HG03558 (cell line): Measurements from ENCODE around the gene CLEC19A.

ENCODE experiments used
- ATAC-seq: cut with Tn5 transposase; IDR thresholded peaks from one replicate; pipeline ENCODE4 v1.9.1; 2021; ENCODE audit warnings: moderate number of reproducible peaks; ENCODE audit not compliant: unreplicated experiment; ENCODE audit errors: extremely low read depth

The CLEC19A gene

DNA sequence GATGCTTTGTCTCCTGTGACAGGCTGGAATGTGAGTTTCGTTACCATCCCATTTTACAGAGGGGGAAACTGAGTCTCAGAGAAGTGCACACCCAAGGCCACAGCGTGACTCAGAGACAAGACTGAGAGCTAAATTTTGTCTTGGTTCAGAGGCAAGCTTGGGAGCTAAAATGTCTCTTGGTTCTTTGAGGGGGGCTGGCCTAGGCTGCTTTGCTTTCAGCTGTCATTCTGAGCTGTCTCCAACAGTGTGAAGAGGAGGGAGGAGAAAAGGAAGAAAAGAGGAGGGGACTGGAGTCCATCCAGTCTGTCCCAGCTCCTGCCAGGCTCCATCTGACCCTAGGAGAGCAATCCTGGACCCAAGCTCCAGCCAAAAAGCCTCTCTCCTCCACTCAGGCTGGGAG is at the start of gene CLEC19A:
CLEC19A (plus strand) TSS at position 301 of the 400 bp plus-strand sequence. CDS start 121 bp downstream, outside the sequence.
- no peak for ATAC-seq

DNA sequence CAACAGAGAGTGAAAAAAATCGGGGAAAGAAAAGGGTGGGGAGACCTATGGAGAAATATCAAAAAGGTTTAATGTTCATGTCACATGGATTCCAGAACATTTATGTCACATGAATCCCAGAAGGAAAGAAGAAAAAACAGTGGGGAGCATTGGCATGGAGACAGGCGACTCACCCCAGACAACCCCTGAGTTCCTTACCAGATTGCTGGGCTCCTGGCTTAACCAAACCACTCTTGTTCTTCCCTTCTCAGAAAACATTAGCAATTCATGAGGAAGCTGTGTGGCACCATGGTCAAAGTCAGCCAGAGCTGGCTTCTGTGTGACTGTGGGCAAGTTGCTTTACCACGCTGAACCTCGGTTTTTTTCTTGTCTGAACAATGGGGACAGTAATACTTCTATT is 49.6 kb upstream of the CLEC19A start:
- ATAC-seq = no peak

DNA sequence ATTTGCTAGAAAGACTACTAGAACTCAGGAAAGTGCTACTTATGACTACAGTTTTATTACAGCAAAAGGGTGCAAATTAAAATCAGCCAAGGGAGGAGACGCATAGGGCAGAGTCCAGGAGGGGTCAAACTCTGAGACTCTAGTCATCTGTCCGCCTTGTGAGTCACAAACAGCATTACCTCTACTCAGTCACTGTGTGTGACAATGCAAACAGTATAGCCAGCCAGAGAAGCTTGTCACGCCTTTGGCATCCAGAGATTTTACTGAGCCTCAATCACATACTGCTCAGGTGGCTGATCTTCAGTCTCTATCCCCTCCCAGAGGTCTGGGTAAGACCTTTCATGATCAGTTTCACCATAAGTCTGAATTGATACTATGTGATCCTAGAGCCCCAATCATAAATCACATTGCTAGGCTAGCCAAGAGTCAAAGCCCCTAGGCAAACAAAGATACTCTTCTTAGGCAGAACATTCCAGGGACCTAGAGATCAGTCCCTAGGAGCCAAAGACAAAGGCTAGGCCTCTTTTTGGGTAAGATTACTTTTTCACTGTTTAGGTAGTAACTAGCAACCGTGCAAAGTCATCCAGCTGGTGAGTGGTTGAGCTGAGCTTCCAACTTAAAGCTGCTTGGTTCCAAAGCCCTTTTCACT is 48.8 kb upstream of the CLEC19A start:
- no peak for ATAC-seq

DNA sequence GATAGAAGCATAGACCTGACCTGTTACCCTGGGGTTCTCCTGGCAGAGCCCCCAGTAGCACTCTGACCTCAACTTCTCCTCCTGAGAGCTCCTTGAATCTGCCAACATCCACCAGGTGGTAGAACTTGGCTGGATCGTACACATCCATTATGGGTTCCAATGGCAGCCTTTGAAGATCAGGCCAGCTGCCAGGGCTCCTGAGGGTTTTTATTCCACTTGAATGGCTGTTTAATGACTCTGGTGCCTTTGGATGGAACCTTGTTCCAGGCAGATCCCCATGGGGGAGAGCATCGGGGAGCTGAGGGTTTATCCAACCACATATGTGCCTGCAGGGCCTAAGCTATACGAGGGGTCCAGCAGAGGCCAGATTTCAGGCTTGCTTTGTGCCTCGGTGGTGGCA is 47.1 kb upstream of the CLEC19A start:
- ATAC-seq = no peak

DNA sequence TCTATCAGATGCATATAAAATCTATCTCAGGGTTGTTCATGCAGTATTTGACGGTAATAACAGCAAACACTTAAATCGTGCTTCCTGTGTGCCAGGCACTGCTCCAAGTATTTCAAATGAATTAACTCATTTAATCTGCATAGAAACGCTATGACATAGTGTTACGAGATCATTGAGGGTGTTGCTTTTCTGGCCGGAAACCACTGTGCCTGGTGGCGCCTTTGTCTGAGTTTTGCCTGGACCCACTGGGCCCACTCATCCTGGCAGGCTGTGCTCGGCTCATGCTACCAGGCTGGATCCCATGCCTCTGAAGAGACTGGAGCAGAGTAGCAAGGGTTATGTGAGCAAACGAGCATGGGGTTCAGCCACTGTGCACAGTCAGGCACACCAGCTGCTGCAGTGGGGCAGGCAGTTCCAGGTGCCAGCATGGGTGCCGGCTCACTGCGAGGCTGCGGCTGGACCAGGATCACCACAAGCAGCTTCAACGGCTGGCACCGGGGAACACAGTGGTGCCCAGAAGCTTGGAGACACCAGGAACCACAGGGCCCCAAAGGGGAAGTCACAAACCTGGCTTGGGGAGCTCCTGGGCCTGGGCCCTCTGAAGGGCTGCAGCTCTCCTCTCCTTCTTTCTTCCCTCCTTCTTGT is 45.9 kb upstream of the CLEC19A start:
- no peak for ATAC-seq

DNA sequence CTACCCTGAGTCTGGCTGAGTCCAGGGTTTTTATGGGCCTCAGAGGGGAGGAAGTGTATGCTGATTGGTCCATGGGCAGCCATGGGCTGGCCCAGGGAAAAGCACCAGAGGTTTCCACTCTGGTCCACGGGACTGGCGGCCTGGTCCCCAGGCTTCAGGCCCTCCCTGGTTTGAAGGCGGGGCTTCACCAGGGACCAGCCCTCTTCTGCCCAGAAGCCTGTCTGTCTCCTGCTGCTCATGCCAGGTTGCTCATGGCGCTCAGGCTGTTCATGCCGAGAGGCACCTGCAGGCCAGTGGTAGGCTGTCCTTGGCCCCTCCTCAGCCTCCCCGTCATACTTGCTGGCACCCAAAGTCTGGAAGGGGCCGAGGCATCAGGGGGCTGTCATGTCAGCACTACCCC is 45.0 kb upstream of the CLEC19A start:
- no peak for ATAC-seq

DNA sequence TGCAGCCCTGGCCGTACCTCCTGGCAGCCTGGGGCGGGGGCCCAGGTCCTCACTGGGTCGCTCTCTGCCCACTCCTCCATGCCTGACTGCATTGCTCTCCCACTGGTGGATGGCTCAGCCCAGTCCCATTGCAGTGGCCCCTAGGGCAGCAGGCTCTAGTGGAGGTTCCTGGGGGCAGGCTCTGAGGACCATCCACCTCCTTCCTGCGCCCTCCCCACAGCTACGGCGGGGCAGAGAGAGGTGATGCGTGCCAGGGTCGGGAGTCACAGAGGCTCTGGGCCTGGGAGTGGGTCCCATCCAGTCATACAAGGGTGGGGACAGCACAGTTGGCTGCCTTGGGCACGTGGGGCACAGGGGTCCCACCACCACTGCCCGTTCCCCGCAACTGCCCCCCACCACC is 44.0 kb upstream of the CLEC19A start:
- no peak for ATAC-seq

DNA sequence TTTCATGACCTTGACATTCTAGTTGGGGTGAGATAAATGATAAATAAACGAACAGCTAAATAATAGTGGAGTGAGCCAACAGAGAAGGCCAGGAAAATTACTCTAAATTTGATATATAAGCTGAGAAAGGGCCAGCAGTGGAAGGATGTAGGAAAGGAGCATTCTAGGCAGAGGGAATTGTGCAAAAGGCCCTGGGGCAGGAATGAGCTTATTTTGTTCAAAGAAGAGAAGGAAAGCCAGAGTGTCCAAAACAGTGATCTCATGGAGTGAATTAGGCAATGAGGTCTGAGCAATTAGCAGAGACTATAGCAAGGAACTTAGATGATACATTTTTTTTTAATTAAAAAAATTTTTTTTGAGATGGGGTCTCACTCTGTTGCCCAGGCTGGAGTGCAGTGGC is 43.3 kb upstream of the CLEC19A start:
- ATAC-seq = no peak

DNA sequence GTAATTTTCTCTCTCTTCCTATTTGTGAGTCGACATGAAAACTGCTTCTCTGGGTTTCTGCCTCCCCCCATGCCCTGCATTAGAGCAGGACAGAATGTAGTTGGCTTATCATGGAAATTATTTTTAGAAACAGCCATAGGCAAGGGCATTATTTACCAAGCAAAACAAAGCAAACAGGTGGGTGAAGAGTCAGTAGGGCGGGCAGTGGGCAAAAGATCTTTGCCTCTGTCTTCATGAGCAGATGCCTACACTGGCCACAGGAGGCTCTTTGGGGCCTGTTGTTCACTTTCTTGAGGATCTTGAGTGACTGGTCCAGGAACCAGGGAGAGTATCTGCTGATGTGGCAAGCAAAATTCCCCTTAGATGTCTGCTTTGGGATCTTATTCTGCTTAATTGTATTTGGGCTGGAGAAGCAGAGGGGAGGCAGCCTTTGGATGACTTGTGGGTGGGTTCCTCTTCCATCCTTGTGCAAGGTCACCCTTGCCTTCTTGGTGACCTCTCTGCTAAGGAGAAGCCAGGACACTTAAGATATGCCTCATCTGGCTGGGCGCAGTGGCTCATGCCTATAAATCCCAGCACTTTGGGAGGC is 42.5 kb upstream of the CLEC19A start:
- no peak for ATAC-seq

DNA sequence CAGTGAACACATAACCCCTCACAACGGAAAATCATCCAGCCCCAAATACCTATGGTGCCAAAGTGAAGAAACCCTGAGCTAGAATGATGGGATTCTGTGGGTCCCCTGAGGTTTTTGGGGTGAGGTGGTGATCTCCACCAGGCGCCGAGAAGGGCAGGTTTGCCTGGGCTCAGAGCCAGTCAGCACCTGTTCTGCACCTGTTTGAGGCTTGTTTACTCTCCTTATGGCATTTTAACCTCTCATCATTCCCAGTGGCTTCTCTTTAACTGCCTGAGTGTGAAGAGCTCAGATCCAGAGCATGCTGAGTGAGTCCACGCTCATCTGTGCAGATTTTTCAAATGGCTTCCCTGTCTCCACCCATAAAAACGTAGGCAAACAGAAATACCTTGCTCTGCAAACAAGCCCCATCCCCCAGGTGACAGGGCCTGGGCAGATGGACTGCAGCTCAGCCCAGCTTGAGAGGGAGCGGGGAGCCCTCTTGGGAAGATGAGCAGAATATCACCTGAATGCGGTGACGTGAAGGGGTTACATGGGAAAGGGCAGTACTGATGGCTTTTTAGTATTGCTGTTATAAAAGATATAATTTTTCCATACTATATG is 40.1 kb upstream of the CLEC19A start:
- no peak for ATAC-seq

DNA sequence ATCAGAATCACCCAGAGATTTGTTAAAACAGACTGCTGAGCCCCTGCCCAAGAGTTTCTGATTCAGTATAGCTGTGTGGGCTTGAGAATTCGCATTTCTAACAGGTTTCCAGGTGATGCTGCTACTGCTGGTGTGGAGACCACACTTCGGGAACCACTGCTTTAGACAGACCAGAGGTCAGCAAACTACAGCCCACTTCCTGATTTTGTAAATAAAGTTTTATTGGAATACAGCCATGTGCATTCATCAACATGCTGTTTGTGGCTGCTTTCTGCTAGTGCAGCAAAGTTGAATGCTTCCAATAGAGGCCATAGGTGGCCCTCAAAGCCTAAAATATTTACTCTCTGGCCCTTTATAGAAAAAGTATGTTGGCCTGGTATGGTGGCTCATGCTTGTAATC is 32.6 kb upstream of the CLEC19A start:
- no peak for ATAC-seq

DNA sequence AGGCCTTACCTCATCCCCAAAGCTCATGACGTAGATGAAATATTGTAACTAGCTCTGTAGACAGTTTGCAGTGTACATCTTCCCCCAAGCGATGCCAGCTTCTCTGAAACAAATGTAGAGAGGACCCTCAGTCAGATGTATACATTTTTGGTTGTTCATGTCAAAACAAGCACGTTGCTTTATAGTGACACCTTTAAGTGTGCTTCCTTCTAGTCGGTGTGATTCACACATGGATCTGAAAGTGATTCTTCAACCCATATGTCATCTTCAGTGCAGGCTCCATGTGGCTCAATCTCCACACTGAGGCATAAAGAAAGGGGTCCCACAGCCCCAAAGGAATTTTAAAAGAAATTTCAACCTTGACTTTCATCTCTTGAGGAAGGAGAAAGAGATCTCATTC is 30.9 kb upstream of the CLEC19A start:
- ATAC-seq = no peak

DNA sequence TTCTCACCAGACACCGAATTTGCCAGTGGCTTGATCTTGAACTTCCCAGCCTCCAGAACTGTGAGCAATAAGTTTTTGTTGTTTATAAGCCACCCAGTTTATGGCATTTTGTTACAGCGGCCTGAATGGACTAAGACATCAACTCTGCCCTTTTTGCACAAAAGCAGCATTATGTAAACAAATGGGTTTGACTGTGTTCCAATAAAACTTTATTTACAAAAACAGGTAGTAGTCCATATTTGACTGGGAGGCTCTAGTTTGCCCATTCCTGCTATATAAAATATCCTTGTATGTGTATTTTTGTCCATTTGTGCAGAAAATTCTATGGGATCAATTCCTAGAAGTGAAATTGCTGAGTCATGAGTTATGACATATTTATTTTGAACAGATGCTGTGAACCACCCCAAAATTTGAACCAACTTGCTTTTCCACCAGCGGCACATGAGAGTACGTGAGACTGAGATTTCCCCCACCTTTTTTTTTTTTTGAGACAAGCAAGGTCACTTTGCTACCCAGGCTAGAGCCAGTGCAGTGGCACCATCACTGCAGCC is 21.3 kb upstream of the CLEC19A start:
- no peak for ATAC-seq

DNA sequence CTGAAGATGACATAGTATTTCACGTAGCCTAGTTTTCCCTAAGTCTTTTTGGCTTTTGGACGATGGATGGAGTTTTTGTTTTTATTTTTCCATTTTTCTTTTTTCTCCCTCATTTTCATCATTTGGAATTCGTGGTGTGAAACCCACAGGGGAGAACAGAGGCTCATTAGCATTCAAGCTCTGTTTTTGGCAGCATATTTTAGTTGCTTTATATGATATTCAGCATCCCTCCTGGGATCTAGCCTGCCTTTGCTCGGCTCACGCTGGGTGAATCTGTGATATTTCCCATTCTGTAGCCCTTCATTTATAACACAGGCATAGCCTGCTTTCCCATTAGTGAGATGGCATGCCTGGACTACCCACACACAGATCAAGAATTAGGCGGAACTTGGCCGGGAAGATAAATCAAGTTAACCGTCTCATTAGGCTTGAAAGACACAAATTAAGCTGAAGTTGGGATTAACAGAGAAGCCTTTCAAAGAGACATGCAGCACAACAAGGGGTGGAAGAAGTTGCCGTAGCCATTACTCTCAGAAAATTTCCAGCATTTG is 20.1 kb upstream of the CLEC19A start:
- no peak for ATAC-seq

DNA sequence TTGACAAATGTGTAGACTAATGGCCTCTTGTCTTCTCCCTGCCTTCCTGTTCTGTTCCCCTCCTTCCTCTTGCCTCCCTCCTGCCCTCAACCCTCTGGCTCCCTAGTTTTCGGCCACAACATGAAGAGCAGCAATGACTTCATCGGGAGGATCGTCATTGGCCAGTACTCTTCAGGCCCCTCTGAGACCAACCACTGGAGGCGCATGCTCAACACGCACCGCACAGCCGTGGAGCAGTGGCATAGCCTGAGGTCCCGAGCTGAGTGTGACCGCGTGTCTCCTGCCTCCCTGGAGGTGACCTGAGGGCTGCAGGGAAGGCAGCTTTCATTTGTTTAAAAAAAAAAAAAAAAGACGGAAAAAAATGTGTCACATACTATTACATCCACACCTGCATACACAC is 18.8 kb upstream of the CLEC19A start:
- ATAC-seq = no peak

DNA sequence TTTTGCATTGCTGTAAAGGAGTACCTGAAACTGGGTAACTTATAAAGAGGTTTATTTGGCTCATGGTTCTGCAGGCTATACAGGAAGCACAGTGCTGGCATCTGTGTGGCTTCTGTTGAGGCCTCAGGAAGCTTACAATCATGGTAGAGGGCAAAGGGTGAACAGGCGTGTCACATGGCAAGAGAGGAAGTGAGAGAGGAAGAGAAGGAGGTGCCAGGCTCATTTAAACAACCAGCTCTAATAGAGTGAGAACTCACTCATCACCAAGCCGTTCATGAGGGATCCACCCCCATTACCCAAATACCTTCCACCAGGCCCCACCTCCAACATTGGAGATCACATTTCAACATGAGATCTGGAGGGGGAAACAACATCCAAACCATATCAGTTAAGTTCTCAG is 16.4 kb upstream of the CLEC19A start:
- ATAC-seq = no peak

DNA sequence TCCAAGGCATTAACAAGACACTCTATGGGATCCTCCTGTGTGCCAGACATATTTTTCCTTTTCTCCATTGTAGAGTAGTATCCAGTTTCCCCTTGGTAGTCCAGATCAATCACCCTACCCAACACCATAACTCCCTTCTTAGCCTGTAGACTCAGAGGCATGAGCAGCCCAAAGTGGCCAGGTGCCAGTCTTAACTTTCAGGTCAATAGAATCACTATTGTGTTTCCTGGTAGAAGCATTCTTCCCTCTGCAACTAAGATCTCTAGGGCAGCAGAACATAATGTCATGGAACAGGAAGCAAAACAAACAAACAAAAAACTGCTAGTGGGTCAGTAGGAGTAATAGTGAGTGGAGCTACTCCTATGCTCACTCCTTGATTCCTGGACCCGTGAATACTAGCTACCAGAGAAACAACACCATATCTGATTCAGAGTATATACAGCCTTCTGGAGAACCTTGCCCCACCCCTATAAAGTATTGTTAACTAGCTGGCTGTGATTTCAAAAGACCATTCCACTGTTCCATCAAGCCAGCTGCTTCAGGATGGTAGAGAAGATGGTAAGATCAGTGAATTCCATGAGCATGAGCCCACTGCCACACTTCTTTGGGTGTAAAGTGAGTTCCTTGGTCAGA is 11.2 kb upstream of the CLEC19A start:
- no peak for ATAC-seq

DNA sequence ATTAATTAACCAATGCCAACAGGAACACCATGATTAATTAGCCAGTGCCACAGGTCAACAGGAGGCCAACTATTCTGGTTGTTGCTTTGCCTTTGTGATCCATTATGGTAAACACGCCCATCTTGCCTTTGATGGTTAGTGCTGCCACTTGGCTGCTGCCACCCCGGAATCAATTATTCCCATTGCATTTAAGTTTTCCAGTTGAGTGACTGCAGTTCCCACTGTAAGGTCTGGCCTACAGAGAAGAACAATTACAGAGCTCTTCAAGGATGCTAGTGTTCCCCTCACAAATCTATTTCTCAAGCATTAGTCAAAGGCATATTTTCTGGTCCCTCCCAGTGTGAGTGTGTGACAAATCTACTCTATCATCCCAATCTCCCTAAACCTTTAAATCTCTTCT is 7.1 kb upstream of the CLEC19A start:
- no peak for ATAC-seq

DNA sequence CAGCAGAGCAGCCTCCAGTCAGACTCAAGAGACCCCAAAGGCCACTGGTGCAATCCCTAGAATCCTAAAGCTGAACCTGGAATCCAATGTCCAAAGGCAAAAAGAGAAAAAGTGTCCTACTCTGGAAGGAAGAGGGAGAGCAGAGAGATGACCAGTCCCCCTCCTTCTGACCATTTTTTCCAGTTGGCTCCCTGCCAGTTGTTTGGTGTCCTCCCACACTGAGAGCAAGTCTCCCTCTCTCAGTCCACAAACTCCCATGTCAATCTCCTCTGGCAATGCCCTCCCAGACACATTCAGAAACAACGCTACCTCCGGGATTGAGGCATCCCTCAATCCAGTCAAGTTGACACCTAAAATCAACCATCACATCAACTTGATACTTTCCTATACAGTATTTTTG is 4.3 kb upstream of the CLEC19A start:
- no peak for ATAC-seq

DNA sequence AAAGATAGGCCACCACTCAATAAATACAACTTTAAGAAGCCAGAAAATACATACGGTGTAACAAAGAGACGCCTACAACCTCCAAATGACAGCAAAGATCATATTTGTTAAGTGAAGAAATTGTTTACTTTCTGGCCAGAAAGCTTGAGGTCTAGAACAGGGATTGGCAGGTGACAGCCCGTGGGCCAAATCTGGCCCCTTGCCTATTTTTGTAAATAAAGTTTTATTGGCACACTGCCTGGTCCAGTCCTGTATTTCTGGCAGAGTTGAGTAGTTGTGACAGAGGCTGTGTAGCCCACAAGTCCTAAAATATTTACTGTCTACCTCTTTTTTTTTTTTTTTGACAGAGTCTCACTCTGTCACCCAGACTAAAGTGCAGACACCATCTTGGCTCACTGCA is 3.4 kb upstream of the CLEC19A start:
- no peak for ATAC-seq

DNA sequence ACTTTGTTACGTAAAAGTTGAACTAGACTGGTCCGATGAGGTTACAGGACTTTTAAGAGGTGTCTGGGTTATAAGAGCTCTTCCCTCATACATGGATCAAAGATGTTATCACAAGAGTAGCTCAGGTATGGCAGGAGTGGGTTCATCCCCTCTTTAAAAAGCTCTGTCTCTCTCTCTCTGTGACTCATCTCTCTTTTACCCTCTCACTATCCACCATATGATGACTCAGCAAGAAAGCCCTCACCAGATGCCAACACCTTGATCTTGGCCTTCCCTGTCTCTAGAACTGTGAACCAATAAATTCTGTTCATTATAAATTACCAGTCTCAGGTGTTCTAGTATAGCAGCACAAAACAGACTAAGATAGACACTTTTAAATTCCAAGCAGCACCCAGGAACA is 1.9 kb upstream of the CLEC19A start:
- no peak for ATAC-seq
